ENCODE measurements around the gene GNAS. TPM values are rescaled to one million over a fixed set of nuclear protein-coding genes. Genes with fewer than 3 reads are reported as not detected.
A peak's percentile ranks its signal among the peaks of the same experiment; 100 is the strongest.

Gene GNAS
- total and polyA plus RNA-seq, 8 donors, result 723 to 2,039 (median 1,898) TPM

GRCh38 chr20:58893355-58894120, 41.0 kb downstream of the GNAS start:
- H3K27ac ChIP-seq, result peak overlapping the region; percentile 91 to 99
- TF ChIP-seq CTCF (IDR thresholded peaks at IDR 0.05), result no peak
- peaks cover 29 to 69% of the 10 kb centered on the region in 2 donors for H3K4me1 ChIP-seq
- no peaks in the 10 kb centered on the region for H3K27me3 ChIP-seq
- ATAC-seq, result no peak
- no peaks in the 10 kb centered on the region for H3K9me3 ChIP-seq
- peaks cover 0 to 7% of the 10 kb centered on the region in 2 donors for H3K36me3 ChIP-seq
- intact Hi-C loops (cut with DNase I), result no loop called here
- DNase-seq, result no peak
- H3K4me3 ChIP-seq, result peak overlapping the region; percentile 52 to 72

- H3K4me1 ChIP-seq, result peaks cover 31 to 76% of the 10 kb centered on the region in 2 donors
- ATAC-seq (no peak), DNase-seq (no peak)
- H3K4me3 ChIP-seq, result peak overlapping the region in 1 of 2 donors; percentile 3
- H3K27me3 ChIP-seq, result no peaks in the 10 kb centered on the region
- intact Hi-C loops (cut with DNase I), result no loop called here
- H3K36me3 ChIP-seq, result peaks cover 0 to 14% of the 10 kb centered on the region in 2 donors
- H3K9me3 ChIP-seq, result no peaks in the 10 kb centered on the region
- no peak for TF ChIP-seq CTCF (IDR thresholded peaks at IDR 0.05)
- H3K27ac ChIP-seq, result peak overlapping the region; percentile 10 to 23
These were observed 42.3 kb downstream of the GNAS start for GRCh38 chr20:58894652-58895447.

- H3K27me3 ChIP-seq, result no peaks in the 10 kb centered on the region
- H3K9me3 ChIP-seq, result no peaks in the 10 kb centered on the region
- no peak for DNase-seq
- intact Hi-C loops (cut with DNase I), result no loop called here
- no peak for TF ChIP-seq CTCF (IDR thresholded peaks at IDR 0.05)
- peaks cover 31 to 76% of the 10 kb centered on the region in 2 donors for H3K4me1 ChIP-seq
- H3K27ac ChIP-seq, result peak overlapping the region in 1 of 2 donors; percentile 18
- ATAC-seq, result no peak
- no peak overlapping the region for H3K4me3 ChIP-seq
- peaks cover 0 to 14% of the 10 kb centered on the region in 2 donors for H3K36me3 ChIP-seq
These were observed 43.1 kb downstream of the GNAS start for GRCh38 chr20:58895448-58896180.

GRCh38 chr20:58896820-58897219, 44.3 kb downstream of the GNAS start:
- ATAC-seq (no peak), DNase-seq (no peak)
- no peak for TF ChIP-seq CTCF (IDR thresholded peaks at IDR 0.05)
- Histone ChIP-seq H3K4me1 (peaks cover 31 to 79% of the 10 kb centered on the region in 2 donors), H3K9me3 (no peaks in the 10 kb centered on the region), H3K36me3 (peaks cover 0 to 22% of the 10 kb centered on the region in 2 donors), H3K4me3 (no peak overlapping the region), H3K27me3 (no peaks in the 10 kb centered on the region), H3K27ac (no peak overlapping the region)
- intact Hi-C loops (cut with DNase I), result no loop called here

All from left lung (tissue), 10 donors.